Kidney epithelial cell (primary cell): ENCODE data around the gene SQOR. TPM values are rescaled to one million over a fixed set of nuclear protein-coding genes. Genes with fewer than 3 reads are reported as not detected.
A peak's percentile ranks its signal among the peaks of the same experiment; 100 is the strongest.

ENCODE experiments used
- DNase-seq: peaks from one replicate; pipeline ENCODE4 v3.0.0-alpha.2; 2010; ENCODE audit warnings: low read depth
- H3K27me3 ChIP-seq: 2 replicates; pipeline ENCODE4 v1.6.0; 2011; ENCODE audit warnings: low read length; ENCODE audit not compliant: control insufficient read depth, insufficient read depth
- H3K36me3 ChIP-seq: 2 replicates; pipeline ENCODE4 v1.5.1; 2011; ENCODE audit warnings: low read length; ENCODE audit not compliant: control insufficient read depth, insufficient read depth
- H3K4me3 ChIP-seq: 2 replicates; pipeline ENCODE4 v1.5.1; 2011; ENCODE audit warnings: low read depth, mild to moderate bottlenecking, control low read depth, low read length
- total RNA-seq: library from RNA; depleted of rRNA; stranded (reverse); fragments of >200 nt; gene quantifications from 2 replicates; pipeline ENCODE4 v1.2.3, GENCODE V29; 2015
- TF ChIP-seq, protein P1 (sequence below): IDR thresholded peaks from 2 replicates; pipeline ENCODE4 v1.5.1; 2011; ENCODE audit warnings: mild to moderate bottlenecking, moderate library complexity, low read length, control low read depth, inconsistent platforms; ENCODE audit not compliant: insufficient read depth, poor library complexity, severe bottlenecking

The SQOR gene
- total RNA-seq, 1 donor from 2014 or later = 46.2 TPM

DNA sequence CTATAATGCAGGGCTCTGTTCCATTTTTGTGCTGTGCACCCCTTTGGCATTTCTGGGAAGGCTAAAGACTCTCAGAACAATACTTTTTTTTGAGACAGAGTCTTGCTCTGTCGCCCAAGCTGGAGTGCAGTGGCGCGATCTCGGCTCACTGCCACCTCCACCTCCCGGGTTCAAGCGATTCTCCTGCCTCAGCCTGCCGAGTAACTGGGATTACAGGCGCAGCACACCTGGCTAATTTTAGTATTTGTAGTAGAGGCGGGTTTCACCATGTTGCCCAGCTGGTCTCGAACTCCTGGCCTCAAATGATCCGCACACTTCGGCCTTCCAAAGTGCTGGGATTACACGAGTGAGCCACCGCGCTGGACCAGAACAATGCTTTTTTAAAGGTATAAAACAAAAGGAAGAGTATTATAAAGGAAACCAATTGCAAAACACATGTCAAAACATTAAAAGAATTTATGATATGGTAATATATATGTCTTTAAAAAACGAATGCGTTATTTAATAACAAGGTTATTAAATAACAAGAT lies 999 bp downstream of the SQOR start:
- H3K36me3 ChIP-seq = no peaks in the 10 kb centered on the region
- no peak for DNase-seq
- H3K27me3 ChIP-seq = no peaks in the 10 kb centered on the region
- TF ChIP-seq, protein P1, sequence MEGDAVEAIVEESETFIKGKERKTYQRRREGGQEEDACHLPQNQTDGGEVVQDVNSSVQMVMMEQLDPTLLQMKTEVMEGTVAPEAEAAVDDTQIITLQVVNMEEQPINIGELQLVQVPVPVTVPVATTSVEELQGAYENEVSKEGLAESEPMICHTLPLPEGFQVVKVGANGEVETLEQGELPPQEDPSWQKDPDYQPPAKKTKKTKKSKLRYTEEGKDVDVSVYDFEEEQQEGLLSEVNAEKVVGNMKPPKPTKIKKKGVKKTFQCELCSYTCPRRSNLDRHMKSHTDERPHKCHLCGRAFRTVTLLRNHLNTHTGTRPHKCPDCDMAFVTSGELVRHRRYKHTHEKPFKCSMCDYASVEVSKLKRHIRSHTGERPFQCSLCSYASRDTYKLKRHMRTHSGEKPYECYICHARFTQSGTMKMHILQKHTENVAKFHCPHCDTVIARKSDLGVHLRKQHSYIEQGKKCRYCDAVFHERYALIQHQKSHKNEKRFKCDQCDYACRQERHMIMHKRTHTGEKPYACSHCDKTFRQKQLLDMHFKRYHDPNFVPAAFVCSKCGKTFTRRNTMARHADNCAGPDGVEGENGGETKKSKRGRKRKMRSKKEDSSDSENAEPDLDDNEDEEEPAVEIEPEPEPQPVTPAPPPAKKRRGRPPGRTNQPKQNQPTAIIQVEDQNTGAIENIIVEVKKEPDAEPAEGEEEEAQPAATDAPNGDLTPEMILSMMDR = no peak
- peak overlapping the region; percentile 70 for H3K4me3 ChIP-seq

DNA sequence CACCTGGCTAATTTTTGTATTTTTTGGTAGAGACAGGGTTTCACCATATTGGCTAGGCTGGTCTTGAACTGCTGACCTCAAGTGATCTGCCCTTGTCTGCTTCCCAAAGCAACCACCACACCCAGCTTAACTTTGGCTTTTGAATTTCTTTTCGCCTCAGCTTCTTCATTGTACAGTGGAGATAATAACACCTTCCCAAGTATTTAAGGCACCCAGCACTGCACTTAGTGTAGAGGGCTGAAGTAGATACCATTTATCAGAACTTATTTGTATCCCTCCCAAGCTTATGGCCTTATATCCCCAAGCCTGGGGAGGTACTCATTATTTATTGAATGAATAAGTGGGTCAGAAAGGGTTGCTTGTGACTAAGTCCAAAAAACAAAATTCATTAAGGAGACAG lies 2.3 kb downstream of the SQOR start:
- H3K36me3 ChIP-seq = no peaks in the 10 kb centered on the region
- no peak overlapping the region for H3K4me3 ChIP-seq
- TF ChIP-seq, protein P1 = no peak
- no peak for DNase-seq
- H3K27me3 ChIP-seq = no peaks in the 10 kb centered on the region

DNA sequence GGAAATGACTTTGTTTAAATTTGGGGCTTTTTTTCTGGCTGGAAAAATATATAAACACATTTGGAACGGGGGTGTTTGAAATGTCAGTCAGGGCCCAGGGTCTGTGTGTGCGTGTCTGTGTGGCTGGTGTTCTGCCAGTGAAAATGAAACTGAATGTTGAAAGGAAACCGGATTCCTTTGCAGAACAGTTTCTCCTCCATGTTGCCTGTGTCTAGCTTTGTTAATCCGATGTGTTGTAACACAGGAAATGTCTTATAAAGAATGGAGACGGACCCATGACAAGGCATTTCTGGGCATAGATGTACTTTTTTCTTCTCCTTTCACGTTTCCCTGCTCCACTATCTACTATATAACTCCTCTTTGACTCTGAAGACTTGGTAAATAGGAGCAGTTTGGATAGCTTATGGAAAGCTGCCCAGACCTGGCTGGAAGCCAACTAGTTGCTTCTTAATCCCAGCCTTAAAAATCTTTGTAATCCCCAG lies 2.8 kb downstream of the SQOR start:
- Histone ChIP-seq H3K4me3 (no peak overlapping the region), H3K36me3 (no peaks in the 10 kb centered on the region), H3K27me3 (no peaks in the 10 kb centered on the region)
- TF ChIP-seq, protein P1 = no peak
- no peak for DNase-seq

DNA sequence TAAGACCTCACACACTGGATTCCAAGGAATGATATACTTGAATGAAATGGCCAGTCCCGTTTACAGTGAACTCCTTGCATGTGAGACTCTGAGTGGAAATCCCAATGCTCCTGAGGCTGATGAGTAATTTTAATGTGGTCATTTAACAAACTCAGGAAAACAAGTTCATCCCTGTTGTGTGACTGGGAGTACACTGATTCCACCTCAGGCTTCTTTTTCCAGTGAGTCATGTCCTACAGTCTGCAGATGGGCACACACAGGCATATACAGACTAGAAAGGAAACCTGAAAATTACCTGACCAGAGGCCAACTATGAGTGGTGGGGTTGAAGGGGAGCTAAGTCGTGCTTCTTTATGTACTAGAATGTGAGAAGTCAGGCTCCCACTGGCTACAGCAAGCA lies 5.8 kb downstream of the SQOR start:
- Histone ChIP-seq H3K36me3 (no peaks in the 10 kb centered on the region), H3K27me3 (no peaks in the 10 kb centered on the region), H3K4me3 (no peak overlapping the region)
- DNase-seq = peak; percentile 92
- TF ChIP-seq, protein P1 = no peak

DNA sequence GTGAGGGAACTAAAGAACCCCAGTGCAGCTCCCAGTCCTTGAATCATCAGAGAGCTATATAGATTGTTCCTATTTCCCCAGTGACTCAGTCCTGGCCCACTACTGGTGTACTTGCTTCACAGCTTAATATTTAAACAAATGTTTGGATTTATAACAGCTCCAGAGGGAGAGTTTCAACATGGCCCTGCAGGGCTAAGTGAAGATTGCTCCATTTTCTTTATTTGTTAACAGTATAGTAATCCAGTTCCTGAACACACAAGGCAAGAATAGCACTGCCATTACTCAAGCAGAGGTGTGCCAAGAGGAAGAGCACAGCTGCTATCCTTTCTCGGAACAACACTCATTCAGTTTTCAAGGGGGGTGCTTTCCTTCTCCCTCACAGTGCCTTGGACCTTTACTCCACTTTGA lies 6.5 kb downstream of the SQOR start:
- H3K4me3 ChIP-seq = no peak overlapping the region
- DNase-seq = peak; percentile 83

More for the DNA sequence above, 6.5 kb downstream of the SQOR start:
- H3K36me3 ChIP-seq = no peaks in the 10 kb centered on the region
- TF ChIP-seq, protein P1 = peak; percentile 7
- no peaks in the 10 kb centered on the region for H3K27me3 ChIP-seq
